NAMALWA (cell line): Measurements from ENCODE around the gene FADS3.
A peak's percentile ranks its signal among the peaks of the same experiment; 100 is the strongest.

Experiments
- DNase-seq: peaks from one replicate; pipeline ENCODE4 v3.0.0-alpha.2; 2015; ENCODE audit warnings: low spot score

Gene FADS3

DNA sequence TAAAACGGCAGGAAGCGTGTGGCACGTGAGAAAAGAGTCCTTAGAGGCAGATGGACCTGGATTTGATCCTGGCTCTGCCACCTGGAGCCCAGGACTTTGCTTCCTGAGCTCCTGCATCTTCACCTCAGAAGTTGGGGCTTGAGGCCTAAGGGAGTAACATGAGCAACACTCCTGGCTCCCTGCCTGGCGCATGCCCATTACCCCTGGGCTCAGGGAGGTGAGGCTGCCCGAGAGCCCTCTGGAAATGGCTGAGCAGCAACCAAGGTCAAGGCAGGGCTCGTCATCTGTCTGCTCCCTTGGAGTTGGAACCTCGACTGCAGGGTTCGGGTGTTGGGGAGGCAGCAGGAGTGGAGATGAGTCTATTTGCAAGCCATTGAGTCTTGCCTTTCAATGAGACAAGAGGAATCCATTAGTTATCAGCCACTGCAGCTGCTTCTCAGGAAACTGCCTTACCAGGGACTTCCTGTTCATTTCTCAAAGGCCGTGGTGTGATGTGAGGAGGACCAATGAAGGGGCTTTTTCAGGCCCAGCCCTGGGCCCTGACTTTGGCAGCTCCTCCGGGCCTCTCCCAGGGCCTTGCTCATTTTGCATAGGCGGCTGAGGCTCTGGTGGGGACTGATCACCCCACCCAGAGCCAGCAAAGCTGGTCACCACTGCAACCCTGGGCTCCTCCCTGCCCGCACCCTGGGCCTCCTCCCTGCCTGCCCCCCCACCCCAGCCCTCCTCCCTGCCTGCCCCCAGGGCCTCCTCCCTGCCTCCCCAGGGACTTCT lies 56.9 kb downstream of the FADS3 start:
- DNase-seq: peak; percentile 89

DNA sequence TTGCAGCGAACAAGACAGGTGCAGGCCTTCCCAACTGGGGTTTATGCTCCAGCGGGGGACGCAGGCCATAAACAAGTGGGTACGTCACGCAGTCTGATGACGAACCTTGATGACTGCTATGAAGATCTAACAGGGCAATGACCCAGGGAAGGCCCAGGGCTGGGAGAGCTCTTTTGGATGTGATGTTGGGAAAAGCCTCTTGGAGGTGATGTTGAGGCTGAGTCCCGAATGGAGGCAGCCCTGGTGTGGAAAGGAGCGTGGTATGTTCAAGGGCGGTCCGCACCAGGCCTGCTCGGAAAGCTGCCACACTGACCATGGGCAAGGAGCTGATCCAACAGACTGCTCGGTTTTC lies 57.4 kb downstream of the FADS3 start:
- no peak for DNase-seq

DNA sequence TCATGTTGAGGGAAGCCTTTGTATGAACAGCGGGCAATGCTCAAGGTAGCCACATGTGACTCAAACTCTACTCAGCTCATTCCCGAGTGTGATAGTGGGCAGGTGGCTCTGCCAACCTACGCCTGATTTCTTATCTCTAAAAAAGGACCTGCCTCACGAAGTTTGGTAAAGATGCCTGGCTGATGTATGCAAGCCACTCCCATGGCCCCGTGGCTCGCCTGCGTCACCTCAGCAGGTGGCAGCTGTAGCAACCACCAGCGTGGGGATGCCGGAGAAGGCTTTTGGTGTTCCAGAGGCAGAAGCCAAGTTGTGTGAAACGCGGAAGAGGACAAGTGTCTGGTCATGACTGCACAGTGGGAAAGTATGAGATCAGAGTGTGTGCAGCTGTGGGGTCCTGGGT lies 57.9 kb downstream of the FADS3 start:
- no peak for DNase-seq

DNA sequence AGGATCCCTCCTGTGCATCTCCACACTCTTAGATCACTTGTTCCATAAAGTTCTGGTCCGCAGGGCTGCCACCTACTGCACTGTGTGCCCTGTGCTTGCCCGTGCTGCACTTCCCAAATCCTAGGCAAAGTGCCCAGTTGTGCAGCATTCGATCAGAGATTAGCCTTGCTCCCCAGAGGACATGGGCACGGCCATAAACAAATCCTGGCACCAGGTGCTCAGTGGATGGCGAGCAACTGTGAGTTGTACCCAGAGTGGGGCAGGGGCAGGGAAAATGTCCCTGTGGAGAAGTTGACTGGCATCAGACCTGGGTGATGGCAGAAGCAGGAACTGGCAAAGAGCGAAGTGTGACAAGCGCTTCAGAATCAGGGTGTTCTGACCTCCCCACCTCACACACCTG lies 58.6 kb downstream of the FADS3 start:
- DNase-seq: no peak

DNA sequence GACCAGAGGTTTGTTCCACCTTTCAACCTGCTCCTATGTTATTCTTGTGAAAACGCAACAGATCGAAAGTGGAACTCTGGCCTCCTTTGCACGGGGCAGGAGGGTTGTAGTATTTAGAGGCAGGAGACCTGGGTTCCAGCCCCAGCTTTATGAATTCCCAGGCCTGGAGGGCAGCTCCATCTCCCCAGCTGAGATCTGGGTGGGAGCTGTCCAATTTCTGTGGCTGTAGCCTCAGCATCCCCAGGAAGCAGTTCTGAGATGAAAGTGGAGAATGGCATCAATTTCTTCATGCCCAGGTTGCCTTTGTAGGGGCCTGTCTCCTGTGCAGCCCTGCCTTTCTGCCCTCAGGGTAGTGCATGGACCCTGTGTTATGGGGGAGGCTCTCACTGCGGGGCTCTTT lies 59.1 kb downstream of the FADS3 start:
- no peak for DNase-seq

DNA sequence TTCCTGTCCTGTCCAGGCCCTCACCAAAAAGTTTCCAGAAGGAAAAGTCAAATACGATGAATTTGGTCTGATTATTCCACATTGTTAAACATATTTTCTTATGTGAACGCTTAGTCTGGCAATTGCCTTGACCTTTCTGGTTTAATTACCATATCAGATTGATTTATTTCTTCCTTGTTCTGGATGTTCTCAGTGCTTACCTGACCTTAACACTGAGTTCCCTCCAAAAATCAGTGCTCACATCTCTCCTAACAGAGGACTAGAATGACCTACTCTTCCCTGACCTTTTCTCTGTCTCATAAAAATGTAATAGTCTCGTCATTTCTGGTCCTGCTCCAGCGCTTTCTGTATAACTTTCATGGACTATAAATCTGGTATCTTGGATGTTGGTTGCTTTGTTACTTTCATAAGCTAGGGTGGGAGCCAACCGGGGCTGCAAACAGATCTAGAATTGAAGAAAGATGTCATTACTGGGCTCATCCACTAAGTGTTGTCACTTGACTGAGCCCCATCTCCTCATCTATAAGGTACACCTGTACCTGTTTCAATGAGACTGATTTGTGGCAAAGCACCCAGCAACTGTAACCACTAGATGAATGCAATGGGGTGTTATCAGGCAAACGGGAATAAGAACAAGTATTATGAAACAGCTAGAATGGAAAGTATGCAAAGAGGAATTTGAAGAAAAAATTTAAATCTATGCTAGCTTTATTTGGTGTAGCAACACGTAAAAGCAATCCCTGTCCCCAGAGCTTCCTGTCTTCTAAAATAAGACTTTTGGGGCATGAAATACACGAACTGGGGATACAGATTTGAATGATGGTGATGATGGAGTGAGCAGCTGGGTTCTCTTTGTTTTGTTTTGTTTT lies 60.9 kb downstream of the FADS3 start:
- no peak for DNase-seq

DNA sequence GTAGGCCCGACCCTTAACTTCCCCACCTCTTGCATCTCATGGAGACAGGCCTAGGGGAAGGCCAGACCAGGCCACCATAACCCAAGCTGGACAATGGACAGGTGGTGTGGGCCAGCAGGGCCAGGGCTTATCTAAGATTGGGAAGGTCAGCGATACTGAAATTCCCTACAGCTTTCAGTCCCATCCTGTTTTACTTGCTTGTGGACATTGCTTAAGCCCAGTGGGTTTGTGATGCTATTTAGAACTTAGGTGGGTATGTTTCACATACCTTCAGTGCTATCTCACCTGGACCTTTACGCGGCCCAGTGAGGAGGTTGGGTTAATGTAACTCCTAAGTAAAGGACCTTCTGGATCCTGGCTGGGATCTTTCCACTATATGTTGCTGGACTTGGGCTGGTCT lies 61.5 kb downstream of the FADS3 start:
- no peak for DNase-seq

DNA sequence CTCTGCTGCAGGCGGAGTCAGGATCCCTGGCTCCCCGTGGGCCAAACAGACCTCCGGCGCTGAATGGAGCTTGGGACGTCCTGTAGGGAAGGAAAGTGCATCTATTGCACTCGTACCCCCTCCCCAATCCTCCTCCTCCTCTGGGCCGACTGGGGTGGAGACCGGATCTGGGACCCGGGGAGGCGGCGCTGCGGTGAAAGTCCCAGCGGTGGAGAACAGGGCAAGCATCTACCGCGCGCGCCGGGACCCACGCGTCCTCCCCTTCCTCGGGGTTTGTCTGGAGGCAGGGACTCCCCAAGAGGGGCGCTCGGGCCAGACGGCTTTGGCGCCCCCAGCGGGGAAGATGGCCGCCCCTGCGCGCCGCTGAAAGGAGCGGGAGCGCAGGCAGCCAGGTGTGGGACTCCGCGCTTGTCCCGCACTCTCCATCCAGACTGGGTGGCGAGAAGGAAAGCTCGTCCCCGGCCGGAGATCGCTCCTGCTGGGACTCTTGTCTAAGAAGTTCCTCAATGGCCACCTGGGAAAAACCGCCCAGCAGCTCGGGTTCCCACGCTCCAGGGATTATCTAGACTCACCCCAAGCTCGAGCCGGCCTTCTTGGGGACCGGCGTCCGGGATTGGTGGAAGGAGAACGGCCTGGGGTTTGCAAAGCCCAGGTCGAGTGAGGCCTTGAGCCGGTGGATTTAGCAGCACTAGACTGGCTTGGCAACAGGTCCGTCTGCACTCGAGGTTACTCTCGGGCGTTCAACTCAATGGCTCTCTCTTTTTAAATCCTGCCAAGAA lies 62.5 kb downstream of the FADS3 start:
- DNase-seq: no peak

DNA sequence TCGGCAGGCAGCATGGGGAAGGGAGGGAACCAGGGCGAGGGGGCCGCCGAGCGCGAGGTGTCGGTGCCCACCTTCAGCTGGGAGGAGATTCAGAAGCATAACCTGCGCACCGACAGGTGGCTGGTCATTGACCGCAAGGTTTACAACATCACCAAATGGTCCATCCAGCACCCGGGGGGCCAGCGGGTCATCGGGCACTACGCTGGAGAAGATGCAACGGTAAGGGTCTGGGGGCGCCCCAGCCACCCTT lies 63.0 kb downstream of the FADS3 start:
- DNase-seq: no peak

DNA sequence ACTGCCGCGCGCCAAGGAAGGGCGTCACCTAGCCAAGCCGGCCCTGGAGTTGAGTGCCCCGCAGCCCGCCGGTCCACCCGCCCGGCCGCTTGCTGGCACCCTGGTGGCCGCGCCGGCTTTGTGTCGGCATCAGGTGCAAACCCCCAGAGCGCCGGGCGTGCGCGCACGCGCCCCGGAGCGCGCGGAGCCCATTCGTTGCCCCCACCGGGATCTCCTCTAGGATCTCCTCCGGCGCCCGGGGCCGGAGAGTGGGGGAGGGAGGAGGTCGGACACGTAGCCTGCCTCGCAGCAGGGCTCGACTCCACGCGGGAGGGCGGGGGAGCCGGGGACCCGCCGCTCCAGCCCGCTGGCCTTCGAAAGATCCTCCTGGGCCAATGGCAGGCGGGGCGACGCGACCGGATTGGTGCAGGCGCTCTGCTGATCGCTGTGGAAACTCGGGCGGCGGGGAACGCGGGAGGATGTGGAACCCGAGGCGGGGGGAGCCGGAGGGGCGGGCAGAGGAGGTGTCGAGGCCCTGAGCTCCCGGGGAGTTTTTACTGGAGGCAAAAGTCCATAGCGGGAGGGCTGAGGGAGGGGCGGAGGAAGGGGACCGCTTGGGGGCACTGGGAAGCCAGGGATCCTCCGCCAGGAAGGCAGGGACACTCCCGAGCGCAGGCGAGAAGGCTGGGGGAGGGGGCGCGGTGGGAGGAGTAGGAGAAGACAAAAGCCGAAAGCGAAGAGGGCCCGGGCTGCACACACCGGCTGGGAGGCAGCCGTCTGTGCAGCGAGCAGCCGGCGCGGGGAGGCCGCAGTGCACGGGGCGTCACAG lies 63.6 kb downstream of the FADS3 start, which contains the start of gene FADS2:
TSS of gene FADS2 (plus strand) at position 730 of the 808 bp plus-strand sequence. CDS start 91 bp downstream, outside the sequence.
- DNase-seq: no peak

DNA sequence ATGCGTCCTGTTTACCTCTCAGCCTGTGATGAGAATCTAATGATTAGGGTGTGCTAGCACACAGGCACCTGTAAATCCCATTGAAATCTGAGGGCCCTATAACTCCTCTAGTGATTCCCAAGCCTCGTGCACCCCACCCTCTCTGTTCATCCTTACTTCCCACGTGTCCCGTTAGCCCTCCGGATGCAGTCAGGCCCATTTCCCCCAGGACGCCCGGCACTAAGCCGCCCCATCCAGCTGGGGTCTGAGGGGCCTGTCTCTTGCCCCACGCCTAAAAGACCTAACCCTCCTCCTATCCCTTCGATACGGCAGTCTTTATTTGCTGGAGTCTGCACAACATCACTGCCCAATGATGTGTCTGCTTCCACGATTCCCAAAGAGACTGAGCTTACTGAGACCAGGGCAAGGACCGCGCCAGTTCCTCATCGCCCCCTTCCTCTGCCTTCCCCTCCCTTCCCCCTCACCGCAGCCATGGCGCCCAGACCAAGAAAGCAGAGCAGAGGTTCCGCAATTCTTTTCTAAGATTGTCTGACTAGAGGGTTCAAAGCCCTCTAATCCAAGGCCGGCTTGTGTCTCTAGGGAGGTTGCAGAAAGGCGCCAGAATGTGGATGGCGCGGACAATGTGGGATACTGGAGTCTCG lies 64.3 kb downstream of the FADS3 start:
- no peak for DNase-seq
